Motor neuron (in vitro differentiated cells): ENCODE results near the gene AKAP13. TPM values are rescaled to one million over a fixed set of nuclear protein-coding genes. Genes with fewer than 3 reads are reported as not detected.
"Not testable (repeated sequence)": the region's sequence is repeated elsewhere in the genome, so short reads cannot be mapped to it uniquely, and the experiment has no call there.

Source experiments
- ATAC-seq, 8 experiments: fragments of 200-7000 bp; cut with Tn5 transposase; replicated peaks in 6 of 8; 2 replicates each; pipeline ENCODE4 v1.8.0; 2021; ENCODE audit warnings: mild to moderate bottlenecking in 8 of 8, moderate library complexity in 8 of 8
- H3K27ac ChIP-seq, 2 donors: fragments of 250-450 bp; sonication (Bioruptor Pico); 2 replicates each; pipeline ENCODE4 v1.9.0; 2021; ENCODE audit warnings: antibody characterized with exemption in 2 of 2, mild to moderate bottlenecking in 2 of 2, moderate library complexity in 1 of 2
- H3K4me1 ChIP-seq, 2 donors: fragments of 250-450 bp; sonication (Bioruptor Pico); replicated peaks in 1 of 2; 2 replicates each; pipeline ENCODE4 v1.6.1; 2021; ENCODE audit warnings: antibody characterized with exemption in 2 of 2, mild to moderate bottlenecking in 2 of 2, moderate library complexity in 1 of 2
- H3K4me3 ChIP-seq, 5 donors: fragments of 250-450 bp; sonication (Bioruptor Pico); 2 replicates each; pipeline ENCODE4 v1.9.0; 2021; ENCODE audit warnings: antibody characterized with exemption in 5 of 5, mild to moderate bottlenecking in 5 of 5, moderate library complexity in 4 of 5
- WGBS, 10 experiments: fragments of 450-650 bp; shearing (Covaris generic); methylation state at CpG; one replicate each; pipeline ENCODE4 v1.0.0; 2022; 5-methylcytosine and 5-hydroxymethylcytosine counted together
- in situ Hi-C, 9 experiments: fragments of 400-800 bp; cut with MboI; loops; one replicate each; pipeline ENCODE4 v1.15.0; 2021; ENCODE audit warnings: low sequenced_read_pairs in 9 of 9, low pct_unique_long_range_greater_than_20kb in 2 of 9; ENCODE audit not compliant: unreplicated experiment in 9 of 9
- total RNA-seq, 8 experiments: library from RNA; unstranded; fragments of 300-600 nt; gene quantifications; 2 replicates each; pipeline versions ENCODE4 v1.2.3 to v1.2.4, GENCODE V29; 2022

AKAP13 gene
- total RNA-seq, 8 experiments from 2014 or later: 18.6 to 60.2 (median 38.2) TPM

DNA sequence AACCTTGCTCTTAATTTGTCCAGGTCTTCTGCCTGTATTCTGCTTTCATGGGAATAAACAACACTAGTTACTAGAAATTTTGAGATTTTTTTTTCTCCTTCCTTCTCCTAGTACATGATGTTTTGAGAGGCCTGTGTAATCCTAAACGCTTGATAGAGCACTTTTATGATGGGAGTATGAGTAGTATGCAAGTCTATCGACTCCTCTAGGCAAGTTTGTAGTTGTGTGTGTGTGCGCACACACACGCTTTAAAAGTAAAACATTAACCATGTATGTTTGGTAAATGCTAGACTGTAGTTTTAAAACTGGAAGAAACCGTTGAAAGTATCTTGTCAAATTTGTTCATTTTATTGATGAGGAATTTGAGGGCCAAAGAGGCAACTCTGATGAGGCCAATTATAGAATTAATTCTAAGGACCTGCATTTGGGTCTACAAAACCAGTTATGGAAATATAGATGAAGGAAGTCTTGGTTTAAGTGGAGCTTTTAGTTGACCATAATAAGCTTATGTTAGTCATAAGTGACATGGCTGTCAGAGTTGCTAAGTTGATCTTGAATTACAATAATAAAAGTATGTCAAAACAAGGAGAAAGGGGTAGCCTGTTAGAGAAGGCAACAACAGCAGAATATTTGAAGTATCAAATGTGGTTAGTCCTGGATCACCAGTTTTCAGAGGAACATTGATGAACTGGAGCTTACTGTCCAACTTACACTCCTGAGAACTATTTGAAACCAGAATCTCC is 47.1 kb downstream of the AKAP13 start:
- no peak for ATAC-seq
- 95 to 100% (median 100%) methylated on average over 1 to 5 of the region's 5 CpGs; no CpG with 5 or more reads in 1 of the 10 experiments for WGBS, 10 experiments
- no peak overlapping the region for H3K27ac ChIP-seq
- H3K4me3 ChIP-seq: no peak overlapping the region
- no peaks in the 10 kb centered on the region for H3K4me1 ChIP-seq
- in situ Hi-C loops: no loop called here

DNA sequence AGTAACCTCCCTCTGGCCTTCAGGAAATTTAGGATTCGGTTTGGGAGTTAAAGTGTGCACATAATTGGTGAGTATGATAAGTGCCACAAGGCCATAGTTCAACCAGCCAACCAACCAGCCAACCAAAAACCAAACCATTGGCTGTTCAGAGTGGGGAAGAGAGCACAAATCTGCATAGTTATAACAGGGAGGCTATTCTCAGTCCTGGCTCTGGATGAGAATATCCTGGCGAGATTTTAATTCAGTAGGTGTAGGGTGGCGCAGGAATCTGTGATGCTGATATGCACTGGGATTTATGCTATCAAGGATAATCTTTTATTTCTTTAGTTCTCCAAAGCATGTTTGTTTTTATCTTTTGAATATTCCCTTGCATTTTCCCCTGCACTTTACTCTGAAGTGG is 49.1 kb downstream of the AKAP13 start:
- Histone ChIP-seq H3K4me3 (no peak overlapping the region), H3K27ac (no peak overlapping the region), H3K4me1 (peaks cover 0 to 3% of the 10 kb centered on the region in 2 donors)
- 83 to 100% (median 95%) methylated on average over 1 to 3 of the region's 3 CpGs; no CpG with 5 or more reads in 3 of the 10 experiments for WGBS, 10 experiments
- peak in 1 of 8 experiments; percentile 22 for ATAC-seq
- in situ Hi-C loops: no loop called here

DNA sequence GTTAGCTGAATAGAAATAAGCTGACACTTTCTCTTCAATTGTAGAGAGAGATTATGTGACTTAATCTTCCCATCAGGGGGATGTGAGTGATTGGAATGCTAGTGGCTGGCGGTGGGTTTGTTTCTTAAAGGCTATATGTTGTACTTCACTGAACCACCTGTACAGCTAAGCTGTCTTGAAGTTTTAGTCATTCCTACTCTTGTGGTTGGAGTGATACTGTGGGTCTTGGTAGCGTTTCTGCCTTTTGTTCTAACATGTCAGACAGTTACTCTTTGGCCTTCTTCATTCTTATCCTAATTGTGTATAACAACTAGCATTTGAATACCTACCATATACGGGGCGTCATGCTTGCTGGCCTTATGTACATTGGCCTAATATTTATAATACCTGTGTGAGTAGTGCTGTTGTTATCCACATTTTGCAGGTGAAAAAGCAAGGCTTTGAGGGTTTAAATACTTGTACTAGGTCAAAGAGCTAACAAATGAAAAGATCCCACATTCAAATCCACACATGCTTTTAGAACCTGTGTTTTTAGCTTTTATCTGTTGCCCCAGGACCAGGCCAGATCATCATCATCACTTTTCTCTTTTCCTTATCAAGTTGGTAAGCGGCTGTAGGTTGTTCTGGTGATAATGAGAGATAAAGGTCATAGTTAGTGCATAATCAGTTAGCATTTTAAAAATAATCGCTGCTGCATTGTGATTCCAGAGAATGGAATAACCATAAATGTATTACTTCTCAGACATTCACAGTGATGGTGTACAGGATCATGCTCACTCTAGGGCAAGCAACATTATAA is 50.2 kb downstream of the AKAP13 start:
- H3K27ac ChIP-seq: no peak overlapping the region
- H3K4me3 ChIP-seq: no peak overlapping the region
- in situ Hi-C loops: no loop called here
- WGBS, 10 experiments: 56 to 100% (median 80%) methylated on average over 1 to 6 of the region's 6 CpGs
- peaks cover 0 to 3% of the 10 kb centered on the region in 2 donors for H3K4me1 ChIP-seq
- ATAC-seq: no peak

DNA sequence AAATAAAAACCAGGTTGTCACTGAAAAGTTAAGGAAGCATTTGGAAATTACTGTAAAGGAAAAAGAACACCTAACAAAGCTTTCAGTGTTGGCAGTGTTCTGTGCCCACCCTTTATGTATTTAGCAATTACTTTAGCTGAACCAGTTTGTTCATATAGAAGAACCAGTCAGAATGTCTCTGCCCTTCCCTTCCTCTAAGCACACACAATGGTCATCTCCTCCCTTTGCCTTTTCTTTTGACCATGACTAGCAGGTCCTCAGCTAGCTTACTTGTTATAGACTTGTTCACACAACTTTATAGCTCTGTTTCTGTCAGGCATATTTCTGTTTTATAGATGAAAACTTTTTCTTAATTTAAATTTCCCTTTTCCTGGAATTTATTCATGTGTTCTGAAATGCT is 59.6 kb downstream of the AKAP13 start:
- ATAC-seq: peak in 1 of 8 experiments; percentile 38
- no peak overlapping the region for H3K27ac ChIP-seq
- no peak overlapping the region for H3K4me3 ChIP-seq
- peaks cover 10 to 13% of the 10 kb centered on the region in 2 donors for H3K4me1 ChIP-seq
- in situ Hi-C loops: no loop called here

DNA sequence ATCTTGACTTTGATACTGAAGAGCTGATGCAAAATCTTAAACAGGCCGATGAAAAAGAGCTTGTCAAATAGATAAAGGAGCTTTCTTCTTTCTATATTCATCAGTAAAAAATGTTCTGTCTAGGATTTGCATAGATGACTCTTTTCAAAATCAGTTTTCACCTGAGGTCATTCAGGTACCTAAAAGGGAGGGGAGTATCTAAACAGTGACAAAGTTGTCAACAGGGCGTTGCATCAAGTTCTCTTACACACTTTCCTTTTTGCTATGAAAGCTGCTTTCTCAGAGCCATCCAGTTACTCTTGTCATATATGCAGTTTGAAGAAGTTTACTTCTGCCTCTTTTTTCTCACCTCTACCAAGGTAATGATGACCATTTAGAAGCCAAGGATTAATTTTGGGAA is 60.0 kb downstream of the AKAP13 start:
- no peak overlapping the region for H3K27ac ChIP-seq
- WGBS, 10 experiments: 57 to 95% (median 88%) methylated on average over 1 to 2 of the region's 2 CpGs; no CpG with 5 or more reads in 4 of the 10 experiments
- in situ Hi-C loops: no loop called here
- ATAC-seq: peak in 1 of 8 experiments; percentile 32
- peaks cover 10 to 13% of the 10 kb centered on the region in 2 donors for H3K4me1 ChIP-seq
- H3K4me3 ChIP-seq: no peak overlapping the region

DNA sequence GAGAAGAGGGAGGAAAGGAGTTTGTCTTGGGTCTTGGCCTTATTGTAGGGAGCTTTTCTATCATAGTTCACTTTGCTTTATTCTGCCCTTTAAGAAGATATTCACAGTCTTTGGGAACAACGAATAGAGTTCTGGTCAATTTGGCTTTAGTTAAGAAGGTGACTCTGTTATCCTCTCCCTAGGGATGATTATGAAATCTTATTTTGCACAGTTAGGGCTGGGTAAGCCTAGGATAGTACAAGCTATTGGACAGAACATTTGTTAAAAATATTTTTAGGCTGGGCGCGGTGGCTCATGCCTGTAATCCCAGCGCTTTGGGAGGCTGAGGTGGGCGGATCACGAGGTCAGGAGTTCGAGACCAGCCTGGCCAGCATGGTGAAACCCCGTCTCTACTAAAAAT is 61.5 kb downstream of the AKAP13 start:
- WGBS, 10 experiments: 0 to 100% (median 87%) methylated on average over 1 to 5 of the region's 8 CpGs; no CpG with 5 or more reads in 5 of the 10 experiments
- H3K4me3 ChIP-seq, H3K27ac ChIP-seq, ATAC-seq, in situ Hi-C loops: not testable (repeated sequence)
- H3K4me1 ChIP-seq: peaks cover 10 to 13% of the 10 kb centered on the region in 2 donors

DNA sequence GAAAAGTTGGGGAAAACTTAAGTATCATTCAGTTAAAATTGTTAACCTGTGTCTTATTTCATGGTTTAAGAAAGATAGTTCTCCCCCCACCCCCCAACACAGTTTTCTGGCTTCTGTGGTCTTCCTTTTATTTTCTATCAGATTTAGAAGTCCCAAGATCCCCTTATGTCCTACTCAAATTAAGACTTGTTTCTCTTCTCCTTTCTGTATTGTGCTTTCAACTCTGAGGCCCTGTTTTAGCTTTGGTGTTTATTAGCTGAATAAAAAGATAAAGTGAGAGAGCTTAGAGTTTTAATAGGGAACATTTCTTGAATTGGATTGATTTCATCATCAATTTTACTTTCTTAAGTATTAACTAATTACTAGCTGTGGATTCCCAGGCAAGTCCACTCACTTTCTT is 62.6 kb downstream of the AKAP13 start:
- in situ Hi-C loops: no loop called here
- ATAC-seq: no peak
- H3K4me1 ChIP-seq: peaks cover 10 to 13% of the 10 kb centered on the region in 2 donors
- no peak overlapping the region for H3K4me3 ChIP-seq
- no peak overlapping the region for H3K27ac ChIP-seq

DNA sequence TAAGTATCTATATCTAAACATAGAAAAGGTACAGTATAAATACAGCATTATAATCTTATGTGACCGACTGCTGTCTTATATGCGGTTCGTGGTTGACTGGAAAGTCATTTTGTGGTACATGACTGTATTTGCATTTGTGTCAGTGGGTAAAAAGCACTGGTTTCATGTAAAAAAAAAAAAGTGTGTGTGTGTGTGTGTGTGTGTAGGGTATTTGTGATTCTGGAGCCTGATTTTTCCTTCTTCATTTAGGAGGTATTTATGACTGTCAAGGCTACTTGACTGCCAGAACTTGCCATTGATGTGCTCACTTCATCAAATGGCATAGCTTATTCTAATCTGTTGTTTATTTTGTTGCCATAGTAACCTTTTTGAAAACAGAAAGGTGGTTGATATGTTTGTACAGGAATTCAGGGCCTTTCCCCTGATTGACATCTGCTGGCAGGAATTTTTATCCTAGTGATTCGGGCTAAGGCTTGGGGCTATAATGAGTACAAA is 63.2 kb downstream of the AKAP13 start:
- in situ Hi-C loops: no loop called here
- WGBS, 10 experiments: 60 to 100% (median 84%) methylated on average over 1 to 4 of the region's 4 CpGs; no CpG with 5 or more reads in 1 of the 10 experiments
- ATAC-seq: peak; percentile 43 to 86 (median 70)
- Histone ChIP-seq H3K4me1 (peaks cover 10 to 13% of the 10 kb centered on the region in 2 donors), H3K4me3 (no peak overlapping the region), H3K27ac (no peak overlapping the region)

DNA sequence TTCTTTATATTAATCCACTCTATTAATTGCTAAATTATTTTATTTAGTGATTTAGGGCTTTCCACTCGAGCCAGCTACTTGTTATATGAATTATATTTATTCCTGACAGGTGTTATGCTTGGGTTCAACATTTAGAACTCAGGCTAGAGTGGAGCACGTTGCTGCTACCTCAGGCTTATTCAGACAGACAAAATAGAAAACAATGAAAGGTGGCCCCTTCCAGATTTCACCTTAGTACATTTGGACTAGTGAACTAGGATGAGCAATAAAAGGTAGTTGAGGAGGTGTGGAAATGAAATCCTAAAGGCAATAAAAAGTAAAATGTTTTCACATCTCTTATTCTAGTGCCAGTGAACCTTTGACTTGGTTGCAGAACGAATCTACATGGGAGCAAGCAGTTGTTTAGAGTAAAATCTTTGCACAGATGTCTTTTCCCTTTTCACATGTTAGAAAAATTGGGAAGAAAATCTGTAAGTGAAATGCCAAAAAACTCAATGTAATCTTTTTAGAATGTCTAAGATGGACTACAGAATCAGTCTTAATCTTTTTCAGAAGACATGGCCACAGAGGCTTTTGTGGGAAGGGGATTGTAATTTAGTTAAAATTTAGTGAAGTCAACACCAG is 63.8 kb downstream of the AKAP13 start:
- peaks cover 10 to 13% of the 10 kb centered on the region in 2 donors for H3K4me1 ChIP-seq
- no peak overlapping the region for H3K27ac ChIP-seq
- WGBS, 10 experiments: 20 to 71% (median 52%) methylated on average over 1 to 3 of the region's 3 CpGs; no CpG with 5 or more reads in 1 of the 10 experiments
- in situ Hi-C loops: no loop called here
- H3K4me3 ChIP-seq: no peak overlapping the region
- no peak for ATAC-seq

DNA sequence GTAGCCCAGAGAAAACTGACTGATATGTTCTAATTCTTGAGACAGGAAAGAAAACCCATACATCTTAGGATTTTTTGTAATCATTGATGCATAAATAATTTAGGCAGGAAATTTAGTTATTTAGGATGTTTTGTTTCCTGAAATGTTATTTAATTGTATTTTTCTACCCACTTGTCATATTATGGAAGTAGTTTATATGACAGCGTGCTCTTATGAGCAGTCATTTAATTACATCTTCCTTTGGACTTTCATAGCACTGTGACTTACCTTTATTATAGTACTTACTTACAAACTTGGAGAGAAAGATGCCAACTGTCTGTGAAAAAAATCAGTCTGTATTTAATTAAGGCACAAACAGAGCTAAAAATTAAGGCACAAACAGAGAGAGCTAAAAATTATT is 65.0 kb downstream of the AKAP13 start:
- in situ Hi-C loops: no loop called here
- WGBS, 10 experiments: 88 to 100% (median 100%) methylated on average over 1 of the region's 1 CpG
- no peak overlapping the region for H3K27ac ChIP-seq
- no peak overlapping the region for H3K4me3 ChIP-seq
- ATAC-seq: no peak
- peaks cover 10 to 13% of the 10 kb centered on the region in 2 donors for H3K4me1 ChIP-seq

DNA sequence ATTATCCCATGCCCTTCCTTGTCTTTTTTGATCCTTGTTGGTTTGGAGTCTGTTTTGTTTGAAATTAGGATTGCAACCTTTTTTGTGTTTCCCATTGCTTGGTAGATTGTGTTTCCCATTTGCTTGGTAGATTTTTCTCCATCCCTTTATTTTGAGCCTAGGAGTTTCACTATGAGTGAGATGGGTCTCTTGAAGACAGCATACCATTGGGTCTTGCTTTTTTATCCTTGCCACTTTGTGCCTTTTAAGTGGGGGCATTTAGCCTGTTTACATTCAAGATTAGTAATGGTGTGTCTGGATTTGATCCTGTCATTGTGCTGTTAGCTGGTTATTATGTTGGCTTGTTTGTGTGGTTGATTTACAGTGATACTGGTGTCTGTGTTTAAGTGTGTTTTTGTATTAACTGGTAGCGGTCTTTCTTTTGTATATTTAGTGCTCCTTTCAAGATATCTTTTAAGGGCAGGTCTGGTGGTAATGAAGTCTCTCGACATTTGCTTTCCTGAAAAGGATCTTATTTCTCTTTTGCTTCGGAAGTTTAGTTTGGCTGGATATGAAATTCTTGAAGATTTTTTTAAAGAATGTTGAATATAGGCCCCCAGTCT is 70.8 kb downstream of the AKAP13 start:
- Histone ChIP-seq H3K4me3 (no peak overlapping the region), H3K4me1 (no peaks in the 10 kb centered on the region), H3K27ac (no peak overlapping the region)
- 83 to 100% (median 100%) methylated on average over 1 to 3 of the region's 3 CpGs; no CpG with 5 or more reads in 1 of the 10 experiments for WGBS, 10 experiments
- no peak for ATAC-seq
- in situ Hi-C loops: no loop called here

DNA sequence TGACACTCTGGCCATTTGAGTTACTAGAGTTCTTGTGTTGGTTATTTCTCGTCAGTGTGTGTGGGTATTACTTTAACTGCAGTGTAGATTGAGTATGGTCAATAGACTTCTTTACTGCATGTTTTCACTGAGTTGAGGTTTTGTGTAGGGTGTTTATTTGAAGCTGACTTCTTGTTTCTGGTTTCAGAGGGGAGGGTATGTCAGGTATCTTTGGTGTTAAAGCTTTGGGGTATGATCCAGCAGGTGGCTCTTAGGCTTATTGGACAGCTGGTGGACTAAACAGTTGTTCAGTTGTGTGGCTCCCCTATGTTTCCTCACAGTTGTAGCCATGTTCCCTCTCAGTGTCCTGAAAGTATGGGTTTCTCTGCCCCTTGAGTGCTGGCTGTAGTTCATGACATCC is 72.0 kb downstream of the AKAP13 start:
- Histone ChIP-seq H3K27ac (no peak overlapping the region), H3K4me1 (no peaks in the 10 kb centered on the region), H3K4me3 (no peak overlapping the region)
- 78 to 100% (median 100%) methylated on average over 1 of the region's 1 CpG; no CpG with 5 or more reads in 4 of the 10 experiments for WGBS, 10 experiments
- no peak for ATAC-seq
- in situ Hi-C loops: no loop called here
